ENCODE data around the gene PIGT. TPM values are rescaled to one million over a fixed set of nuclear protein-coding genes. Genes with fewer than 3 reads are reported as not detected.

PIGT gene
- 10 to 100 TPM; 59.6 to 62.4 TPM for total RNA-seq

- no peaks in the 10 kb centered on the region for H3K9me3 Mint-ChIP-seq (ENCODE audit: insufficient read depth)
- peak; percentile 92 for DNase-seq
- H3K27ac Mint-ChIP-seq = peak within 1 kb of the TSS; percentile 90
- H3K4me3 Mint-ChIP-seq = peak within 1 kb of the TSS; percentile 93
- ATAC-seq = peak; percentile 97
- H3K36me3 Mint-ChIP-seq (ENCODE audit: low read depth) = peaks cover 27% of the 10 kb centered on the region
- H3K27me3 Mint-ChIP-seq (ENCODE audit: low read depth) = peaks cover 2% of the 10 kb centered on the region
- CTCF ChIA-PET = interaction anchor here (0.6 to 5.5 kb wide), 9 partner anchors 9 to 55 kb away, joined by 3 to 33 read pairs (median 8); partner anchors contain the start of gene SYS1
- H3K4me1 Mint-ChIP-seq (ENCODE audit: low read depth) = peaks cover 42% of the 10 kb centered on the region
- POLR2A ChIA-PET = interaction anchor here (0.8 to 2.2 kb wide), 14 partner anchors 8 to 98 kb away, joined by 3 to 19 read pairs (median 6); partner anchors contain the start of genes DBNDD2, SDC4 and SYS1
Observed at GRCh38 chr20:45415822-45416637, at the start of gene PIGT. Gene PIGT, plus strand, starts transcription at chr20:45416141. Its CDS starts 16 bp downstream, at chr20:45416157.

GRCh38 chr20:45366192-45366591 lies 49.7 kb upstream of the PIGT start:
- no peak overlapping the region for H3K4me3 Mint-ChIP-seq
- H3K36me3 Mint-ChIP-seq (ENCODE audit: low read depth) = peaks cover 41% of the 10 kb centered on the region
- ATAC-seq (no peak), DNase-seq (no peak)
- H3K27ac Mint-ChIP-seq = no peak overlapping the region
- peaks cover 62% of the 10 kb centered on the region for H3K4me1 Mint-ChIP-seq (ENCODE audit: low read depth)
- H3K27me3 Mint-ChIP-seq (ENCODE audit: low read depth) = no peaks in the 10 kb centered on the region
- H3K9me3 Mint-ChIP-seq (ENCODE audit: insufficient read depth) = no peaks in the 10 kb centered on the region
- CTCF ChIA-PET = interaction anchor here (1.0 to 20.4 kb wide), 6 partner anchors 7 to 405 kb away, joined by 4 to 606 read pairs (median 58); partner anchors contain the start of gene SDC4
- POLR2A ChIA-PET = no interaction called here

GRCh38 chr20:45366631-45367030 lies 49.3 kb upstream of the PIGT start:
- POLR2A ChIA-PET = no interaction called here
- H3K36me3 Mint-ChIP-seq (ENCODE audit: low read depth) = peaks cover 41% of the 10 kb centered on the region

GRCh38 chr20:45367126-45367525 lies 48.8 kb upstream of the PIGT start:
- no peaks in the 10 kb centered on the region for H3K27me3 Mint-ChIP-seq (ENCODE audit: low read depth)
- H3K4me3 Mint-ChIP-seq = no peak overlapping the region
- peaks cover 61% of the 10 kb centered on the region for H3K4me1 Mint-ChIP-seq (ENCODE audit: low read depth)
- POLR2A ChIA-PET = interaction anchor here (0.6 kb wide), 1 partner anchor 87 kb away, joined by 3 read pairs; no protein-coding TSS in a partner anchor
- CTCF ChIA-PET = interaction anchor here (1.0 to 20.4 kb wide), 6 partner anchors 19 to 404 kb away, joined by 3 to 606 read pairs (median 6); partner anchors contain the start of gene SDC4
- DNase-seq (no peak), ATAC-seq (no peak)
- peaks cover 41% of the 10 kb centered on the region for H3K36me3 Mint-ChIP-seq (ENCODE audit: low read depth)
- no peak overlapping the region for H3K27ac Mint-ChIP-seq
- no peaks in the 10 kb centered on the region for H3K9me3 Mint-ChIP-seq (ENCODE audit: insufficient read depth)

More at GRCh38 chr20:45366631-45367030, 49.3 kb upstream of the PIGT start:
- Mint-ChIP-seq H3K4me1 (ENCODE audit: low read depth) (peaks cover 64% of the 10 kb centered on the region), H3K9me3 (ENCODE audit: insufficient read depth) (no peaks in the 10 kb centered on the region), H3K4me3 (no peak overlapping the region), H3K27ac (no peak overlapping the region), H3K27me3 (ENCODE audit: low read depth) (no peaks in the 10 kb centered on the region)
- ATAC-seq (no peak), DNase-seq (no peak)
- CTCF ChIA-PET = interaction anchor here (1.0 to 20.4 kb wide), 7 partner anchors 7 to 405 kb away, joined by 3 to 606 read pairs (median 7); partner anchors contain the start of gene SDC4

GRCh38 chr20:45368221-45368980 lies 47.5 kb upstream of the PIGT start:
- DNase-seq (peak; percentile 56), ATAC-seq (peak; percentile 57)
- peak overlapping the region; percentile 69 for H3K27ac Mint-ChIP-seq
- ChIA-PET POLR2A (interaction anchor here (1.4 to 1.5 kb wide), 2 partner anchors 10 to 47 kb away, joined by 3 to 10 read pairs; partner anchors contain the start of gene PIGT), CTCF (interaction anchor here (0.8 to 20.4 kb wide), 10 partner anchors 8 to 431 kb away, joined by 3 to 606 read pairs (median 4); no protein-coding TSS in a partner anchor)
- H3K9me3 Mint-ChIP-seq (ENCODE audit: insufficient read depth) = no peaks in the 10 kb centered on the region
- no peaks in the 10 kb centered on the region for H3K27me3 Mint-ChIP-seq (ENCODE audit: low read depth)
- H3K4me1 Mint-ChIP-seq (ENCODE audit: low read depth) = peaks cover 65% of the 10 kb centered on the region
- peaks cover 41% of the 10 kb centered on the region for H3K36me3 Mint-ChIP-seq (ENCODE audit: low read depth)
- peak overlapping the region; percentile 48 for H3K4me3 Mint-ChIP-seq

GRCh38 chr20:45370571-45371160 lies 45.3 kb upstream of the PIGT start:
- POLR2A ChIA-PET = interaction anchor here (1.2 to 3.6 kb wide), 2 partner anchors 8 to 77 kb away, joined by 3 to 31 read pairs; partner anchors contain the start of gene SYS1
- Mint-ChIP-seq H3K9me3 (ENCODE audit: insufficient read depth) (no peaks in the 10 kb centered on the region), H3K27ac (no peak overlapping the region), H3K4me3 (no peak overlapping the region), H3K36me3 (ENCODE audit: low read depth) (peaks cover 32% of the 10 kb centered on the region), H3K27me3 (ENCODE audit: low read depth) (no peaks in the 10 kb centered on the region), H3K4me1 (ENCODE audit: low read depth) (peaks cover 60% of the 10 kb centered on the region)
- CTCF ChIA-PET = interaction anchor here (0.8 to 20.4 kb wide), 5 partner anchors 8 to 81 kb away, joined by 3 to 606 read pairs (median 92); partner anchors contain the start of gene SYS1
- ATAC-seq = no peak
- peak; percentile 17 for DNase-seq

- Mint-ChIP-seq H3K27me3 (ENCODE audit: low read depth) (no peaks in the 10 kb centered on the region), H3K36me3 (ENCODE audit: low read depth) (peaks cover 20% of the 10 kb centered on the region), H3K9me3 (ENCODE audit: insufficient read depth) (no peaks in the 10 kb centered on the region), H3K4me3 (no peak overlapping the region), H3K4me1 (ENCODE audit: low read depth) (peaks cover 50% of the 10 kb centered on the region), H3K27ac (peak overlapping the region; percentile 58)
- ChIA-PET CTCF (interaction anchor here (0.8 to 20.4 kb wide), 10 partner anchors 10 to 398 kb away, joined by 3 to 606 read pairs (median 32); partner anchors contain the start of genes PIGT and SYS1), POLR2A (interaction anchor here (2.0 to 3.6 kb wide), 2 partner anchors 9 to 64 kb away, joined by 13 to 31 read pairs; partner anchors contain the start of gene SYS1)
- no peak for DNase-seq
- no peak for ATAC-seq
Observed at GRCh38 chr20:45372241-45372640, 43.7 kb upstream of the PIGT start.

GRCh38 chr20:45372646-45373352 lies 43.1 kb upstream of the PIGT start:
- CTCF ChIA-PET = interaction anchor here (0.7 to 20.4 kb wide), 32 partner anchors 11 to 416 kb away, joined by 3 to 606 read pairs (median 8); partner anchors contain the start of genes DBNDD2, PIGT, SDC4 and SYS1
- peaks cover 15% of the 10 kb centered on the region for H3K36me3 Mint-ChIP-seq (ENCODE audit: low read depth)
- no peak for DNase-seq
- no peaks in the 10 kb centered on the region for H3K27me3 Mint-ChIP-seq (ENCODE audit: low read depth)
- peak overlapping the region; percentile 87 for H3K27ac Mint-ChIP-seq
- H3K4me3 Mint-ChIP-seq = peak overlapping the region; percentile 73
- no peak for ATAC-seq
- H3K4me1 Mint-ChIP-seq (ENCODE audit: low read depth) = peaks cover 45% of the 10 kb centered on the region
- H3K9me3 Mint-ChIP-seq (ENCODE audit: insufficient read depth) = no peaks in the 10 kb centered on the region
- POLR2A ChIA-PET = interaction anchor here (0.6 to 3.6 kb wide), 8 partner anchors 8 to 68 kb away, joined by 3 to 31 read pairs (median 6); partner anchors contain the start of genes DBNDD2, PIGT and SYS1

GRCh38 chr20:45373353-45374100 lies 42.4 kb upstream of the PIGT start:
- Mint-ChIP-seq H3K9me3 (ENCODE audit: insufficient read depth) (no peaks in the 10 kb centered on the region), H3K27me3 (ENCODE audit: low read depth) (no peaks in the 10 kb centered on the region), H3K4me1 (ENCODE audit: low read depth) (peaks cover 38% of the 10 kb centered on the region), H3K27ac (peak overlapping the region; percentile 87), H3K4me3 (peak overlapping the region; percentile 73), H3K36me3 (ENCODE audit: low read depth) (peaks cover 8% of the 10 kb centered on the region)
- ATAC-seq (peak; percentile 90), DNase-seq (peak; percentile 91)
- ChIA-PET POLR2A (interaction anchor here (0.6 to 3.6 kb wide), 11 partner anchors 9 to 67 kb away, joined by 3 to 31 read pairs (median 4); partner anchors contain the start of genes DBNDD2, PIGT and SYS1), CTCF (interaction anchor here (0.7 to 20.4 kb wide), 52 partner anchors 11 to 1248 kb away, joined by 3 to 606 read pairs (median 6); partner anchors contain the start of genes DBNDD2, PIGT, SDC4 and SYS1)
